ENCODE results near the gene NOTCH1. TPM values are rescaled to one million over a fixed set of nuclear protein-coding genes. Genes with fewer than 3 reads are reported as not detected.
A peak's percentile ranks its signal among the peaks of the same experiment; 100 is the strongest.

The NOTCH1 gene
- total and polyA plus RNA-seq, 2 of the 8 experiments (the other 6 are each of a cell fraction or from before 2014, with no cell fraction given) = 6.9 to 55.6 TPM

DNA sequence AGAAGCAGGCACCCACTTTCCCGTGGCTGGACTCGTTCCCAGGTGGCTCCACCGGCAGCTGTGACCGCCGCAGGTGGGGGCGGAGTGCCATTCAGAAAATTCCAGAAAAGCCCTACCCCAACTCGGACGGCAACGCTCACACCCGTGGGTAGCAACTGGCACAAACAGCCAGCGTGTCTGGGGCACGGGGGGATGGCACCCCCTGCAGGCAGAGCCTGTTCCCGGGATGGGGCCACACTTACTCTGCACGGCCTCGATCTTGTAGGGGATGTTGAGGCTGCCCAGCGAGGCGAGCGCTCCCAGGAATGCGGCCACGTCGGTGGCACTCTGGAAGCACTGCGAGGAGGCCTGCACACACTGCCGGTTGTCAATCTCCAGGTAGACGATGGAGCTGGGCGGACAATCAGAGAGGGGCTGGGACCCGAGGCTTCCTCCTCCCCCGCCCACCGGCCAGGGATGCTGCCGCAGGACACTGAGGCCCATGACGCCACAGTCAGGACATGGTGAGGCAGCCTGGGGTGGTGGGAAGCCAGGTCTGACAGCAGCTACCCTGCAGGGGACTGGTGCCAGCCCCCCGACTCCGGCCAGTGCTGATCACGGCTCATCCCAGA, 42.8 kb downstream of the NOTCH1 start:
- H3K4ac ChIP-seq (replicated peaks; ENCODE audit: insufficient read length, low read depth, low read length) = no peak overlapping the region
- no peak overlapping the region for H3K4me3 ChIP-seq (ENCODE audit: extremely low read depth in 1 of 4, insufficient read depth in 2 of 4, low read depth in 3 of 4, low read length in 4 of 4)
- no peak overlapping the region for H2AFZ ChIP-seq (ENCODE audit: low read length)
- ChIA-PET POLR2A (ENCODE audit: partially characterized antibody) (interaction anchor here (1.0 to 1.3 kb wide), 3 partner anchors 17 to 121 kb away, joined by 3 read pairs; no protein-coding TSS in a partner anchor), CTCF (ENCODE audit: partially characterized antibody) (interaction anchor here (0.7 to 1.9 kb wide), 11 partner anchors 9 to 124 kb away, joined by 3 to 20 read pairs (median 3); no protein-coding TSS in a partner anchor)
- no peak overlapping the region for H3K18ac ChIP-seq (ENCODE audit: extremely low read depth, low read length)
- no peak overlapping the region for H3K56ac ChIP-seq (replicated peaks; ENCODE audit: insufficient read length, low read depth, low read length)
- no peak overlapping the region for H2BK20ac ChIP-seq (ENCODE audit: low read length)
- no peaks in the 10 kb centered on the region for H3K27me3 ChIP-seq (replicated peaks in 1 of 4; ENCODE audit: control insufficient read depth in 3 of 4, extremely low read depth in 1 of 4, insufficient read depth in 3 of 4, low read length in 3 of 4)
- WGBS, 2 experiments (ENCODE audit: extremely low coverage in 1 of 2, insufficient coverage in 1 of 2, insufficient read length in 1 of 2, insufficient replicate concordance in 2 of 2, low coverage in 1 of 2, low lambda C conversion rate in 2 of 2, missing lambda C conversion rate in 1 of 2) = 92% methylated on average over 32 of the region's 33 CpGs; no CpG with 5 or more reads in 1 of the 2 experiments
- H2BK15ac ChIP-seq (ENCODE audit: low read length) = no peak overlapping the region
- H4K8ac ChIP-seq (ENCODE audit: extremely low read depth, insufficient read depth, low read length) = no peak overlapping the region
- TF ChIP-seq, protein P1, sequence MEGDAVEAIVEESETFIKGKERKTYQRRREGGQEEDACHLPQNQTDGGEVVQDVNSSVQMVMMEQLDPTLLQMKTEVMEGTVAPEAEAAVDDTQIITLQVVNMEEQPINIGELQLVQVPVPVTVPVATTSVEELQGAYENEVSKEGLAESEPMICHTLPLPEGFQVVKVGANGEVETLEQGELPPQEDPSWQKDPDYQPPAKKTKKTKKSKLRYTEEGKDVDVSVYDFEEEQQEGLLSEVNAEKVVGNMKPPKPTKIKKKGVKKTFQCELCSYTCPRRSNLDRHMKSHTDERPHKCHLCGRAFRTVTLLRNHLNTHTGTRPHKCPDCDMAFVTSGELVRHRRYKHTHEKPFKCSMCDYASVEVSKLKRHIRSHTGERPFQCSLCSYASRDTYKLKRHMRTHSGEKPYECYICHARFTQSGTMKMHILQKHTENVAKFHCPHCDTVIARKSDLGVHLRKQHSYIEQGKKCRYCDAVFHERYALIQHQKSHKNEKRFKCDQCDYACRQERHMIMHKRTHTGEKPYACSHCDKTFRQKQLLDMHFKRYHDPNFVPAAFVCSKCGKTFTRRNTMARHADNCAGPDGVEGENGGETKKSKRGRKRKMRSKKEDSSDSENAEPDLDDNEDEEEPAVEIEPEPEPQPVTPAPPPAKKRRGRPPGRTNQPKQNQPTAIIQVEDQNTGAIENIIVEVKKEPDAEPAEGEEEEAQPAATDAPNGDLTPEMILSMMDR (IDR thresholded peaks at IDR 0.05; ENCODE audit: control extremely low read depth in 1 of 3, insufficient read depth in 1 of 3, low read depth in 1 of 3, low read length in 3 of 3) = peak in 1 of 3 experiments; percentile 22; a peak in 1 of 4 replicates
- no peak for TF ChIP-seq JUND (IDR thresholded peaks at IDR 0.05; ENCODE audit: low read length)
- TF ChIP-seq RAD21 (IDR thresholded peaks at IDR 0.05 in 1 of 2, conservative IDR thresholded peaks at IDR 0.05 in 1 of 2; ENCODE audit: low read depth in 2 of 2, low read length in 2 of 2) = peak in 1 of 2 experiments; percentile 8; a peak in 1 of 4 replicates
- no peak overlapping the region for H3K23ac ChIP-seq (ENCODE audit: insufficient read length)
- no peak overlapping the region for H4K5ac ChIP-seq (ENCODE audit: insufficient read length, low read depth, low read length)
- FAIRE-seq (no peak), DNase-seq (ENCODE audit: low read depth in 1 of 2, low spot score in 2 of 2) (no peak)
- no peak overlapping the region for H4K91ac ChIP-seq (replicated peaks; ENCODE audit: insufficient read length, low read length)
- no peaks in the 10 kb centered on the region for H3K9me3 ChIP-seq (ENCODE audit: insufficient read depth in 2 of 2, low read depth in 1 of 2, low read length in 1 of 2)
- H3K4me2 ChIP-seq (ENCODE audit: insufficient read depth in 1 of 2, low read depth in 2 of 2, low read length in 2 of 2) = no peak overlapping the region
- no peak overlapping the region for H3K27ac ChIP-seq (ENCODE audit: low read depth, low read length)
- no peak overlapping the region for H3K9ac ChIP-seq (replicated peaks in 1 of 4; ENCODE audit: extremely low read depth in 1 of 4, low read depth in 3 of 4, low read length in 3 of 4)
- H2BK12ac ChIP-seq (ENCODE audit: low read depth, low read length) = no peak overlapping the region
- H3K23me2 ChIP-seq (ENCODE audit: low read depth, low read length) = no peaks in the 10 kb centered on the region
- no peak overlapping the region for H2BK120ac ChIP-seq (replicated peaks; ENCODE audit: low read depth, low read length)
- H3K14ac ChIP-seq (ENCODE audit: insufficient read length) = no peak overlapping the region
- peaks cover 0 to 23% of the 10 kb centered on the region in 2 experiments for H4K20me1 ChIP-seq (replicated peaks in 1 of 2; ENCODE audit: control insufficient read depth in 1 of 2, insufficient read depth in 2 of 2, low read length in 2 of 2)
- H3K36me3 ChIP-seq (ENCODE audit: control insufficient read depth in 2 of 4, insufficient read depth in 4 of 4, low read length in 3 of 4) = peaks cover 22 to 90% (median 47%) of the 10 kb centered on the region in 4 experiments; a peak in 7 of 8 replicates
- no peak overlapping the region for H2BK5ac ChIP-seq (ENCODE audit: low read depth, low read length)
- no peaks in the 10 kb centered on the region for H3K79me2 ChIP-seq (ENCODE audit: control insufficient read depth in 1 of 2, insufficient read depth in 2 of 2, low read length in 2 of 2)
- no peaks in the 10 kb centered on the region for H3K4me1 ChIP-seq (replicated peaks in 1 of 4; ENCODE audit: control insufficient read depth in 3 of 4, insufficient read depth in 4 of 4, low read length in 3 of 4)
- H3K79me1 ChIP-seq (ENCODE audit: low read depth, low read length) = no peaks in the 10 kb centered on the region
- H2AK5ac ChIP-seq (ENCODE audit: low read depth, low read length) = no peak overlapping the region
